GM12878 (cell line): ENCODE data around the gene SLC17A2. TPM values are rescaled to one million over a fixed set of nuclear protein-coding genes. Genes with fewer than 3 reads are reported as not detected.

Source experiments
- ATAC-seq: fragments of 200-7000 bp; cut with Tn5 transposase; 3 replicates; pipeline ENCODE4 v1.9.1; 2020; ENCODE audit warnings: mild to moderate bottlenecking, moderate library complexity
- BruUV-seq: library from RNA; stranded (reverse); fragments of 400-500 nt; replicated peaks from 2 replicates; lab custom pipeline; 2021; lab: Mats Ljungman, UMichigan
- CTCF ChIA-PET: fragments of 300-600 bp; sonication (Branson Sonifier 250); formaldehyde crosslinking; extraction: SDS; loops from one replicate; lab custom pipeline; 2021; ENCODE audit warnings: inconsistent platforms; lab: Yijun Ruan, JAX
- POLR2A ChIA-PET: fragments of 350-600 bp; formaldehyde crosslinking; extraction: SDS; loops from one replicate; lab custom pipeline; 2021; ENCODE audit warnings: inconsistent platforms; lab: Charles Lee
- RAD21 ChIA-PET: fragments of 300-600 bp; sonication (Branson Sonifier 250); formaldehyde crosslinking; loops from one replicate; lab custom pipeline; 2023; ENCODE audit warnings: antibody characterized with exemption; ENCODE audit not compliant: unreplicated experiment; lab: Charles Lee
- SMC1A ChIA-PET: fragments of 300-600 bp; sonication (Branson Sonifier 250); formaldehyde crosslinking; loops from one replicate; lab custom pipeline; 2023; ENCODE audit not compliant: unreplicated experiment, uncharacterized antibody; lab: Charles Lee
- DNase-seq: peaks from one replicate; pipeline ENCODE4 v3.0.0-alpha.2; 2011; ENCODE audit warnings: low read depth, low spot score
- FAIRE-seq: peaks from 3 replicates; lab custom pipeline; 2011; peaks lifted over from hg19 to GRCh38; lab: Jason Lieb, UNC
- H2AFZ ChIP-seq: 2 replicates; pipeline ENCODE4 v1.6.0; 2011; ENCODE audit warnings: low read depth, low read length, control low read depth; ENCODE audit not compliant: control insufficient read depth
- H3K27ac ChIP-seq: 2 replicates; pipeline ENCODE4 v1.5.1; 2011; ENCODE audit warnings: control low read depth; ENCODE audit not compliant: control insufficient read depth, insufficient read depth
- H3K27me3 ChIP-seq, 2 experiments: replicated peaks in 1 of 2; 2 replicates each; pipeline versions ENCODE4 v1.6.0 to v1.6.1; 2011; ENCODE audit warnings: low read length in 1 of 2; ENCODE audit not compliant: control insufficient read depth in 2 of 2, insufficient read depth in 2 of 2
- H3K36me3 ChIP-seq, 2 experiments: 2 replicates each; pipeline ENCODE4 v1.5.1; 2011; ENCODE audit warnings: low read length in 1 of 2; ENCODE audit not compliant: control insufficient read depth in 2 of 2, insufficient read depth in 2 of 2
- H3K4me1 ChIP-seq: 2 replicates; pipeline ENCODE4 v1.6.1; 2011; ENCODE audit warnings: mild to moderate bottlenecking, low read length, moderate library complexity, mixed read lengths; ENCODE audit not compliant: control insufficient read depth, insufficient read depth
- H3K4me2 ChIP-seq: 2 replicates; pipeline ENCODE4 v1.6.0; 2011; ENCODE audit warnings: control low read depth; ENCODE audit not compliant: control insufficient read depth, insufficient read depth
- H3K4me3 ChIP-seq: fragments of 200-600 bp; sonication (generic); 2 replicates; pipeline ENCODE4 v1.5.1; 2016
- H3K79me2 ChIP-seq: 2 replicates; pipeline ENCODE4 v1.6.0; 2011; ENCODE audit warnings: low read length; ENCODE audit not compliant: control insufficient read depth, insufficient read depth
- H3K9ac ChIP-seq: 2 replicates; pipeline ENCODE4 v1.8.0; 2011; ENCODE audit warnings: low read length, control low read depth, mixed read lengths; ENCODE audit not compliant: control insufficient read depth, insufficient read depth
- H3K9me3 ChIP-seq: replicated peaks from 3 replicates; pipeline ENCODE4 v1.5.1; 2011; ENCODE audit warnings: mild to moderate bottlenecking, low read length; ENCODE audit not compliant: control insufficient read depth, insufficient read depth
- H4K20me1 ChIP-seq: 2 replicates; pipeline ENCODE4 v1.6.0; 2011; ENCODE audit not compliant: control insufficient read depth, insufficient read depth
- CHD4 ChIP-seq: fragments of 200-600 bp; sonication (generic); IDR thresholded peaks from 2 replicates; pipeline ENCODE4 v1.6.1; 2016; ENCODE audit warnings: mild to moderate bottlenecking
- MEF2A ChIP-seq: IDR thresholded peaks from 2 replicates; pipeline ENCODE4 v1.6.1; 2011; ENCODE audit warnings: low read depth, mild to moderate bottlenecking, low read length, moderate library complexity; ENCODE audit not compliant: insufficient read depth
- TAF1 ChIP-seq: IDR thresholded peaks from 2 replicates; pipeline ENCODE4 v1.6.1; 2011; ENCODE audit warnings: mild to moderate bottlenecking, low read depth, low read length, borderline replicate concordance
- YY1 ChIP-seq: IDR thresholded peaks from 2 replicates; pipeline ENCODE4 v1.6.1; 2011; ENCODE audit warnings: low read depth, mild to moderate bottlenecking, low read length
- WGBS: methylation state at CpG from one replicate; pipeline ENCODE4 v1.1.6; 2016; ENCODE audit warnings: low lambda C conversion rate; ENCODE audit not compliant: insufficient replicate concordance, insufficient coverage; ENCODE audit errors: missing lambda C conversion rate; 5-methylcytosine and 5-hydroxymethylcytosine counted together
- in situ Hi-C: fragments of 300-500 bp; cut with MboI; formaldehyde crosslinking; loops from 9 replicates; pipeline ENCODE4 v1.14.3; 2018; ENCODE audit warnings: mixed read lengths
- intact Hi-C: fragments of 100-400 bp; cut with micrococcal nuclease; formaldehyde crosslinking; loops from one replicate; pipeline ENCODE4 v1.14.2; 2022; ENCODE audit not compliant: unreplicated experiment
- polyA plus RNA-seq, 11 experiments: library from polyadenylated mRNA; depleted of rRNA in 4 of 11; unstranded in 6 of 11; stranded (reverse) in 5 of 11; fragments of >200 nt; fragmentation: Nextera tagmentation in 4 of 11; fragmentation: Illumina TruSeq in 1 of 11; extraction: Ambion mirVana in 4 of 11; extraction: Trizol in 1 of 11; gene quantifications; 1 replicate in 1 of 11; 2 replicates in 10 of 11; pipeline versions ENCODE4 v1.2.1 to v1.2.3, GENCODE V29; 2011 to 2016; ENCODE audit warnings: inconsistent platforms in 2 of 11, missing spikeins in 2 of 11, low read depth in 1 of 11
- total RNA-seq, 4 experiments: library from RNA; depleted of rRNA in 3 of 4; stranded (reverse); fragments of >200 nt in 3 of 4; fragmentation: Illumina TruSeq in 1 of 4; extraction: Trizol in 1 of 4; gene quantifications; 2 replicates each; pipeline versions ENCODE4 v1.2.1 to v1.2.3, GENCODE V29; 2013 to 2021
- TF ChIP-seq, protein P1 (sequence below): fragments of 150-350 bp; IDR thresholded peaks from 2 replicates; pipeline ENCODE4 v1.6.1; 2016; ENCODE audit warnings: low read depth, low read length
- TF ChIP-seq, protein P2 (sequence below): fragments of 450-650 bp; conservative IDR thresholded peaks from 2 replicates; pipeline ENCODE4 v1.6.1; 2017; ENCODE audit warnings: mild to moderate bottlenecking, moderate library complexity

The SLC17A2 gene
- total and polyA plus RNA-seq, 10 of the 15 experiments (the other 5 are each of a cell fraction or from before 2014, with no cell fraction given) = not detected

DNA sequence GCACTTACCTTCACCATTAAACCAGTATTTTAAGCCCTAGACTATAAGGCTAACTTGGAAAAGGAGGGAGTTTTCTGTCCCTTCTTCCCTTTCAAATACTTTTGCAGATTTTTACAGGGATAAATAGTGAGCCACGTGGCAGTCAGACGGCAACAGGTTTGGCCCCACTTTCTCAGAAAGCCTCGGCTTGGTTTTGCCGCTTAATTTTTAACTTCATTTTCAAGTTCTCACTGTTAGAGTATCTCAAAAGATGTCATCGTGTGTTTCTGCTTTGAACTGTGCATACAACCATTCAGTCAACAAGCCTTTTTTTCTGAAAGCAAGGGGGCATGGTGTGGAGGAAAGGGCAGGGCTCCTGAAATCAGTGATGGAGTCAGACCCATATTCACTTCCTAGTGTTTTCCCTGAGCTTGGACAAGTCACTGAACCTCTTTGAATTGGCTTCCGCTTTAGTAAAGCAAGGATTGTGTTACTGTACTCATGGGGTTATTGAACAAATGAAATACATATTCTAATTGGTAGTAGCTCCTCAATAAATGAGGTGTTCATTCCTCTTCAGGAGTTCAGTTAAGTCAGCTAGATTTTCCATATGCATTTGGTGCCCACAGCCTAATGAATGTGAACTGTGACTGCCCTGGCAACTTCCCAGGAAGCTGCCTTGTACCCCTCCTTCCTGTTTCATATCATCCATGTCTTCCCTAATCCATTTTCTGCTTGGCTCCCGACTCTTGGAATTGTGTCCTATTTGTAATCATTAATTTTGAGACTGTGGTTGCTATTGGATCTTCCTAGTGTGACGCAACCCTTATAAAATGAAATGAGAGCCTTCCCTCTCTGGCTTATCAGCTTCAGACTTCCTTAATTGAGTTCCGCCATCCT, at the start of gene SLC17A2 (continued):
- TF ChIP-seq TAF1 = no peak
- TF ChIP-seq, protein P1, sequence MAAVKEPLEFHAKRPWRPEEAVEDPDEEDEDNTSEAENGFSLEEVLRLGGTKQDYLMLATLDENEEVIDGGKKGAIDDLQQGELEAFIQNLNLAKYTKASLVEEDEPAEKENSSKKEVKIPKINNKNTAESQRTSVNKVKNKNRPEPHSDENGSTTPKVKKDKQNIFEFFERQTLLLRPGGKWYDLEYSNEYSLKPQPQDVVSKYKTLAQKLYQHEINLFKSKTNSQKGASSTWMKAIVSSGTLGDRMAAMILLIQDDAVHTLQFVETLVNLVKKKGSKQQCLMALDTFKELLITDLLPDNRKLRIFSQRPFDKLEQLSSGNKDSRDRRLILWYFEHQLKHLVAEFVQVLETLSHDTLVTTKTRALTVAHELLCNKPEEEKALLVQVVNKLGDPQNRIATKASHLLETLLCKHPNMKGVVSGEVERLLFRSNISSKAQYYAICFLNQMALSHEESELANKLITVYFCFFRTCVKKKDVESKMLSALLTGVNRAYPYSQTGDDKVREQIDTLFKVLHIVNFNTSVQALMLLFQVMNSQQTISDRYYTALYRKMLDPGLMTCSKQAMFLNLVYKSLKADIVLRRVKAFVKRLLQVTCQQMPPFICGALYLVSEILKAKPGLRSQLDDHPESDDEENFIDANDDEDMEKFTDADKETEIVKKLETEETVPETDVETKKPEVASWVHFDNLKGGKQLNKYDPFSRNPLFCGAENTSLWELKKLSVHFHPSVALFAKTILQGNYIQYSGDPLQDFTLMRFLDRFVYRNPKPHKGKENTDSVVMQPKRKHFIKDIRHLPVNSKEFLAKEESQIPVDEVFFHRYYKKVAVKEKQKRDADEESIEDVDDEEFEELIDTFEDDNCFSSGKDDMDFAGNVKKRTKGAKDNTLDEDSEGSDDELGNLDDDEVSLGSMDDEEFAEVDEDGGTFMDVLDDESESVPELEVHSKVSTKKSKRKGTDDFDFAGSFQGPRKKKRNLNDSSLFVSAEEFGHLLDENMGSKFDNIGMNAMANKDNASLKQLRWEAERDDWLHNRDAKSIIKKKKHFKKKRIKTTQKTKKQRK = no peak

DNA sequence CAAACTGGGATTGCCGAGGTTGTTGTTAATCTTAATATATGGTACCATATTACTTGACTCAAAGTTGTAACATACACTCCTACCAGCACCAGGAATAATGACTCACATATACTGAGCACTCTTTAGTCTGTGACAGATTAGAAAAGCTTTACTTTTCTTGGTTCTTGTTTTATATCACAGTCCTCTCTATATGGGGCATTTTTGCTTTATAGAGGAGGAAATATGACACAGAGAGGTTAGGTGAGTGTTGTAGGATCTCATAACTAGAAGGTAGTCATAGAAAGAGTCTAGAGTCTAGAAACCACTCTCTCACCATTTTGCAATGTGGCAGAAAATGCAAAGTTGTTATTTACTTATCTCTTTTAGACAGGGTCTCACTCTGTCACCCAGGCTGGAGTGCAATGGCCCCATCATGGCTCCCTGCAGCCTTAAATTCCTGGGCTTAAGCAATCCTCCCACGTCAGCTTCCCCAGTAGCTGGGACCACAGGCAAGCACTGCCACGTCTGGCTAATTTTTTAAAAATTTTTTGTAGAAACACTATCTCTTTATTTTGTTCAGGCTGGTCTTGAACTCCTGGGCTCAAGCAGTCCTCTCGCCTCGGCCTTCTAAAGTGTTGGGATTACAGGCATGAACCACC, 45.6 kb upstream of the SLC17A2 start:
- no peaks in the 10 kb centered on the region for H3K9me3 ChIP-seq
- no peaks in the 10 kb centered on the region for H4K20me1 ChIP-seq
- no peak overlapping the region for H3K4me3 ChIP-seq
- no peak overlapping the region for H2AFZ ChIP-seq
- BruUV-seq = no TSS peak
- peak; percentile 44 for ATAC-seq
- H3K27me3 ChIP-seq = no peaks in the 10 kb centered on the region
- SMC1A ChIA-PET = interaction anchor here (1.1 to 1.8 kb wide), 4 partner anchors 10 to 17 kb away, joined by 3 to 5 read pairs (median 4); partner anchors contain the start of gene TRIM38
- RAD21 ChIA-PET = interaction anchor here (1.3 kb wide), 1 partner anchor 48 kb away, joined by 4 read pairs; no protein-coding TSS in a partner anchor
- no peak overlapping the region for H3K9ac ChIP-seq
- in situ Hi-C loops = no loop called here
- POLR2A ChIA-PET = interaction anchor here (1.1 kb wide), 1 partner anchor 9 kb away, joined by 3 read pairs; no protein-coding TSS in a partner anchor
- H3K36me3 ChIP-seq = peaks cover 4 to 43% of the 10 kb centered on the region in 2 experiments
- 79% methylated on average over 5 of the region's 5 CpGs for WGBS
- H3K27ac ChIP-seq = no peak overlapping the region
- intact Hi-C loops = no loop called here
- no peak for DNase-seq
- no peak overlapping the region for H3K4me2 ChIP-seq
- no peaks in the 10 kb centered on the region for H3K79me2 ChIP-seq
- CTCF ChIA-PET = interaction anchor here (0.9 to 1.4 kb wide), 4 partner anchors 10 to 256 kb away, joined by 3 to 8 read pairs (median 4); no protein-coding TSS in a partner anchor
- H3K4me1 ChIP-seq = peaks cover 6% of the 10 kb centered on the region; the same call in 1 of the 2 replicates
- FAIRE-seq = no peak
- no peak for TF ChIP-seq YY1
- no peak for TF ChIP-seq MEF2A
- TF ChIP-seq, protein P2, sequence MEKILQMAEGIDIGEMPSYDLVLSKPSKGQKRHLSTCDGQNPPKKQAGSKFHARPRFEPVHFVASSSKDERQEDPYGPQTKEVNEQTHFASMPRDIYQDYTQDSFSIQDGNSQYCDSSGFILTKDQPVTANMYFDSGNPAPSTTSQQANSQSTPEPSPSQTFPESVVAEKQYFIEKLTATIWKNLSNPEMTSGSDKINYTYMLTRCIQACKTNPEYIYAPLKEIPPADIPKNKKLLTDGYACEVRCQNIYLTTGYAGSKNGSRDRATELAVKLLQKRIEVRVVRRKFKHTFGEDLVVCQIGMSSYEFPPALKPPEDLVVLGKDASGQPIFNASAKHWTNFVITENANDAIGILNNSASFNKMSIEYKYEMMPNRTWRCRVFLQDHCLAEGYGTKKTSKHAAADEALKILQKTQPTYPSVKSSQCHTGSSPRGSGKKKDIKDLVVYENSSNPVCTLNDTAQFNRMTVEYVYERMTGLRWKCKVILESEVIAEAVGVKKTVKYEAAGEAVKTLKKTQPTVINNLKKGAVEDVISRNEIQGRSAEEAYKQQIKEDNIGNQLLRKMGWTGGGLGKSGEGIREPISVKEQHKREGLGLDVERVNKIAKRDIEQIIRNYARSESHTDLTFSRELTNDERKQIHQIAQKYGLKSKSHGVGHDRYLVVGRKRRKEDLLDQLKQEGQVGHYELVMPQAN = no peak
- TF ChIP-seq CHD4 = no peak
